ENCODE results near the gene SIRPD. TPM values are rescaled to one million over a fixed set of nuclear protein-coding genes. Genes with fewer than 3 reads are reported as not detected.
A peak's percentile ranks its signal among the peaks of the same experiment; 100 is the strongest.

SIRPD gene
- total and polyA plus RNA-seq, 2 donors (not counting 1 experiment from before 2014, with no cell fraction given), result not detected

GRCh38 chr20:1526310-1526709 lies 31.2 kb downstream of the SIRPD start:
- POLR2A ChIA-PET, result no interaction called here
- Histone ChIP-seq H3K79me2 (ENCODE audit: control insufficient read depth, insufficient read depth, low read length) (no peaks in the 10 kb centered on the region), H3K27ac (ENCODE audit: low read length in 2 of 2) (no peak overlapping the region), H3K4me3 (ENCODE audit: control extremely low read depth in 1 of 5, extremely low read depth in 1 of 5, insufficient read depth in 1 of 5, low read depth in 2 of 5, low read length in 4 of 5) (no peak overlapping the region), H2AFZ (ENCODE audit: insufficient read depth, low read depth, low read length, poor library complexity, severe bottlenecking) (no peak overlapping the region), H3K4me2 (replicated peaks; ENCODE audit: low read depth, low read length, poor library complexity, severe bottlenecking) (no peak overlapping the region), H3K27me3 (replicated peaks in 1 of 4; ENCODE audit: control extremely low read depth in 1 of 4, control insufficient read depth in 3 of 4, insufficient read depth in 4 of 4, low read length in 3 of 4) (peaks cover 0 to 6% (median 0%) of the 10 kb centered on the region in 4 experiments), H4K20me1 (ENCODE audit: control insufficient read depth, insufficient read depth, low read length, poor library complexity, severe bottlenecking) (no peaks in the 10 kb centered on the region), H3K9ac (ENCODE audit: low read length) (no peak overlapping the region), H3K9me3 (ENCODE audit: control extremely low read depth in 1 of 3, control insufficient read depth in 2 of 3, insufficient read depth in 1 of 3, low read length in 2 of 3) (peaks cover 0 to 3% (median 0%) of the 10 kb centered on the region in 3 donors), H3K36me3 (replicated peaks in 1 of 2; ENCODE audit: control extremely low read depth in 1 of 2, control insufficient read depth in 1 of 2, extremely low read depth in 1 of 2, insufficient read depth in 2 of 2, low read length in 1 of 2) (no peaks in the 10 kb centered on the region), H3K4me1 (ENCODE audit: control insufficient read depth in 2 of 2, insufficient read depth in 2 of 2, low read length in 2 of 2) (peaks cover 6 to 15% of the 10 kb centered on the region in 2 donors)
- Mint-ChIP-seq H3K9me3 (ENCODE audit: insufficient read depth) (no peaks in the 10 kb centered on the region), H3K27ac (no peak overlapping the region), H3K4me1 (peaks cover 19% of the 10 kb centered on the region), H3K4me3 (no peak overlapping the region), H3K27me3 (no peaks in the 10 kb centered on the region)
- DNase-seq (no peak), ATAC-seq (ENCODE audit: low read depth) (no peak)
- CTCF ChIA-PET, result no interaction called here
- intact Hi-C loops (cut with micrococcal nuclease), result no loop called here
- no CpG with 5 or more reads among the region's 1 CpG for WGBS (ENCODE audit: insufficient coverage)
- TF ChIP-seq EZH2 (IDR thresholded peaks at IDR 0.05; ENCODE audit: borderline replicate concordance, insufficient read depth, low read depth, low read length, poor library complexity, severe bottlenecking) (no peak), CTCF (IDR thresholded peaks at IDR 0.05) (no peak)

- ATAC-seq (ENCODE audit: low read depth) (no peak), DNase-seq (peak; percentile 29)
- Histone ChIP-seq H3K79me2 (ENCODE audit: control insufficient read depth, insufficient read depth, low read length) (no peaks in the 10 kb centered on the region), H3K4me2 (replicated peaks; ENCODE audit: low read depth, low read length, poor library complexity, severe bottlenecking) (peak overlapping the region; percentile 54), H4K20me1 (ENCODE audit: control insufficient read depth, insufficient read depth, low read length, poor library complexity, severe bottlenecking) (no peaks in the 10 kb centered on the region), H3K9me3 (ENCODE audit: control extremely low read depth in 1 of 3, control insufficient read depth in 2 of 3, insufficient read depth in 1 of 3, low read length in 2 of 3) (peaks cover 0 to 3% (median 0%) of the 10 kb centered on the region in 3 donors), H3K4me3 (ENCODE audit: control extremely low read depth in 1 of 5, extremely low read depth in 1 of 5, insufficient read depth in 1 of 5, low read depth in 2 of 5, low read length in 4 of 5) (no peak overlapping the region), H3K4me1 (ENCODE audit: control insufficient read depth in 2 of 2, insufficient read depth in 2 of 2, low read length in 2 of 2) (peaks cover 13 to 20% of the 10 kb centered on the region in 2 donors), H3K9ac (ENCODE audit: low read length) (no peak overlapping the region), H3K27ac (ENCODE audit: low read length in 2 of 2) (no peak overlapping the region), H3K27me3 (replicated peaks in 1 of 4; ENCODE audit: control extremely low read depth in 1 of 4, control insufficient read depth in 3 of 4, insufficient read depth in 4 of 4, low read length in 3 of 4) (peaks cover 0 to 6% (median 0%) of the 10 kb centered on the region in 4 experiments), H2AFZ (ENCODE audit: insufficient read depth, low read depth, low read length, poor library complexity, severe bottlenecking) (no peak overlapping the region), H3K36me3 (replicated peaks in 1 of 2; ENCODE audit: control extremely low read depth in 1 of 2, control insufficient read depth in 1 of 2, extremely low read depth in 1 of 2, insufficient read depth in 2 of 2, low read length in 1 of 2) (no peaks in the 10 kb centered on the region)
- H3K27ac Mint-ChIP-seq, result no peak overlapping the region
- H3K27me3 Mint-ChIP-seq, result peaks cover 14% of the 10 kb centered on the region
- TF ChIP-seq EZH2 (IDR thresholded peaks at IDR 0.05; ENCODE audit: borderline replicate concordance, insufficient read depth, low read depth, low read length, poor library complexity, severe bottlenecking) (no peak), CTCF (IDR thresholded peaks at IDR 0.05) (no peak)
- WGBS (ENCODE audit: insufficient coverage), result 20% methylated on average over 4 of the region's 4 CpGs
- peak overlapping the region; percentile 42 for H3K4me3 Mint-ChIP-seq
- POLR2A ChIA-PET, result no interaction called here
- peaks cover 25% of the 10 kb centered on the region for H3K4me1 Mint-ChIP-seq
- intact Hi-C loops (cut with micrococcal nuclease), result no loop called here
- H3K9me3 Mint-ChIP-seq (ENCODE audit: insufficient read depth), result no peaks in the 10 kb centered on the region
- CTCF ChIA-PET, result no interaction called here
These were observed 33.5 kb downstream of the SIRPD start for GRCh38 chr20:1524004-1524403.
